NCI-H2196 (cell line): ENCODE measurements around the gene PIMREG.
A peak's percentile ranks its signal among the peaks of the same experiment; 100 is the strongest.

Source experiments
- DNase-seq: peaks from one replicate; lab custom pipeline; 2025; ENCODE audit not compliant: unreplicated experiment; lab: John Stamatoyannopoulos, UW

Gene PIMREG

DNA sequence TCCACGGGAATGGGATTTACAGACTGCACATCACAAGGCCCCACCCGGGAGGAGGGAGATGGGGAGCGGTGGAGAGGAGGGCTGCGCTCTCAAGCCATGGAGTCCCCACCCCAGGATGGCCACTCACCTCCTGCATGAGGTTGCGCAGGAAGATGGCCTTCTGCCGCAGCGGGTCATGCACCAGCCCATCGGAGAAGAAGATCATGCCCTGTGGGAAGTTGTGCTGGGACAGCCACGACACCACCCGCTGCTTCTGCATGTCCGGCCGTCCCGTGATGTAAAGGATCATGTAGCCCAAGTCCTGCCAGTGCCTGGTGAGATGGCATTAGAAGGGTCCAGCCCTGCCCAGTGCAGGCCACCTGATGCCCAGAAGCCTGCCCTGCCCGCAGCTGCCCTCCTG is 17.0 kb downstream of the PIMREG start:
- no peak for DNase-seq

GRCh38 chr17:6461792-6462524 is 17.7 kb downstream of the PIMREG start:
- DNase-seq, result no peak

DNA sequence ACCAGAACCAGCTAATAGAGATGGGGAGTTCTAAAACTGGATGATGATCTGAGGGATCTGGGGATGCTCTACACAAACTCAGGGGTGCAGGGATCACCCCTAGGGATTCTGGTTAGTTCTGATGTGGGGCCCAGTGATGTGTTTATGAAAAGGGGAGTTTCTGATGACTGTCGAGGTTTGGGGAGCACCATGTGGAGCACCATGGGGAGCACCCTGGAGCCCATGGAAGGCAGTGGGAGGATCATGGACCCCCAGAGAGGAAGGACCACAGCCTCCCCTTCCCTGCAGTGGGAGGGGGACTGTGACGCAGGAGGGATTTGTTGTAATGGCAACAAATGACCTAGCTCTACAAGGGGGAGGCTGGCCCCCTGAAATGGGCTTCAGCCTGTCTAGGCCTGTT is 18.4 kb downstream of the PIMREG start:
- no peak for DNase-seq

- no peak for DNase-seq
Observed at GRCh38 chr17:6463616-6464445, 19.6 kb downstream of the PIMREG start.

DNA sequence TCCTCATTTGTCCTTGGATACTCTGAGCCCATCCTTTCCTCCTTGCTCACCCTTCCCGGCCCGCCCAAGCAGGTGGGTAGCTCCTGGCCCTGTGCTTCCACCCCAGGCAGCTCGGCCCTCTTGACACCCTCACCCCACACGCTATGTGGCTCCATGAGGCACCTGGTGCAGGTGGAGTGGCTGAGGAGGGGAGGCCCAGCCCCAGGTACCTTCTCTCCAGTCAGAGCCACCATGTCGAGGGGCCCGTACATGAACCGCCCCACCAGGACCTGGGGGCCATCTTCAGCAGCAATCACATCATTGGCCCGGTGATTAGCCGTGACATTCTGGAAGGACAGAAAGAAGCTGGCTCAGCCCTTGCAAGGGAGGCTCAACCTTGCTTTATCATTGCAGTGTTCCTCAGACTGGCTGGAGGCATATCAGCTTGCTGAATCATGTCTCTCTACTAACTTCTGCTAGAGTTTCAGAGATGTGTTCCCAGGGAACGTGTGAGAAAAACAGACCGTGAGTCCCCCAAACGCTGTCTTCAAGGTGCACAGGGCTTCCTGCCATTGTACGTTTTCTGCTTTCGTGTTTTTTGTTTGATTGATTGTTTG is 20.3 kb downstream of the PIMREG start:
- DNase-seq, result no peak

DNA sequence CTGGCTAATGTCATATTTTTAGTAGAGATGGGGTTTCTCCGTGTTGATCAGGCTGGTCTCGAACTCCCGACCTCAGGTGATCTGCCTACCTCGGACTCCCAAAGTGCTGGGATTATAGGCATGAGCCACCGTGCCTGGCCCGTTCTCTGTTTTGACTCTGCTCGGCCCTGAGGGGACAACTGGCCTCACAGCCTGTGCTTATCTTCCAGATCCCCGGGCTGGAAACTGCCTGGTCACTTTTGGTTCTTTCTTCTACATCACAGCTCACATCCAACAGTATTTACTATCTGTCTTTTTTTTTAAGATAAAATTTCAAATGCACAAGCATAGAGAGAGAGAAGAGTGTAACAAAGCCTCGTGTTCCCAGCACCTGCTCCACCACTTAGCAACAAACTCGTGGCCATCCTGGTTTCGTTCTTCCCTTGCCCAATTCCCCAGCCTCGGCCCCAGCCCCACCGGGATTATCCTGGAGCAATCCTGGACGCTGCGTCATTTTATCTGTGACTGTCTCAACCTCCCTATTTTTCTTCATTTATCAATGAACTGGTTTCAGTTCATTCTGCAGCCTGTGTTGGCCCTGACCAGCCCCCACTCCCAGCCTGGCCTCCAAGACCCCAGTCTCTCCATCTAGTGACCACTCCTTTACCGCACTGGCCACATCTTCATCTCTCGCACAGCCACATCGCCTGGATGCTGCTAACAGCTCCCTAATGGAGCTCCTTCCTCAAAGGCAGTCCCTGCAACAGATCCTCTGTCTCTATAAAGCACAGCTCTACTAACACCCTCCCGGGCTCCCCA is 21.1 kb downstream of the PIMREG start:
- DNase-seq, result no peak

- DNase-seq, result no peak
Observed at GRCh38 chr17:6467567-6467966, 23.3 kb downstream of the PIMREG start.

DNA sequence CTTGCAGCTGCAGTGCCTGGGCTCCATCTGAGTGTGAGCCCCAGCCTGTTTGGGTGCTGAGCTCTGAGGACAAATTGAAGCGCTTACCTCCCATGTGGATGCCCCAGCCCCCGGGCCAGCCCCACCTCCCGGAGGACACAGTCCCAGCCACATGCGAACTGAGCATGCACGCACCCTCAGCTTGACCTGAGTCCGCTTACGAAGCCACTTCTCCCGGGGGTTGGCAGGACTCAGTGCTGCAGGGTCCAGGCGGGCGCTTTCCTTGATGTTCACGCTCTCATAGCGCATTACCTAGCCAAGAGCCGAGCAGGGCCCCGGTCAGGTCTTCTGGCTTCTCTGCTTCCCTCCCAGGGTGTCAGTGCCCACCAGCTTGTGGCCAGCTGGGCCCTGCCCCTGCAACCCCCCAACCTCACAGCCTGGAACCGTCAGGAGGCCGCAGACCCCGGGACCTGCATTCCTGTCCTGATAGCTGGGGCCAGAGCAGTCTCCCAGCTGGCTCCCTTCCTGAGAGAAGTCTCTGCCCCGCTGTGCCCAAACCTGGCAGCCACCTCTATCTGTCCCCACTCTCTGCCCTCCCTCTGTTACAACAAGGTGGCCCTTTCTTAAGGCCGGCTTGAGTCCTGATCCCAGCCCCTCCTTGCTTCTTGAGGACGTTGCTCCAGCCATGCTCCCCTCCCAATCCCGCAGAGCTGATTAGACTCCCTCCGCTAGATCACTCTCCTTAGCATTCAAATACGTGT is 24.0 kb downstream of the PIMREG start:
- DNase-seq, result no peak

GRCh38 chr17:6470146-6470718 is 26.0 kb downstream of the PIMREG start:
- no peak for DNase-seq

DNA sequence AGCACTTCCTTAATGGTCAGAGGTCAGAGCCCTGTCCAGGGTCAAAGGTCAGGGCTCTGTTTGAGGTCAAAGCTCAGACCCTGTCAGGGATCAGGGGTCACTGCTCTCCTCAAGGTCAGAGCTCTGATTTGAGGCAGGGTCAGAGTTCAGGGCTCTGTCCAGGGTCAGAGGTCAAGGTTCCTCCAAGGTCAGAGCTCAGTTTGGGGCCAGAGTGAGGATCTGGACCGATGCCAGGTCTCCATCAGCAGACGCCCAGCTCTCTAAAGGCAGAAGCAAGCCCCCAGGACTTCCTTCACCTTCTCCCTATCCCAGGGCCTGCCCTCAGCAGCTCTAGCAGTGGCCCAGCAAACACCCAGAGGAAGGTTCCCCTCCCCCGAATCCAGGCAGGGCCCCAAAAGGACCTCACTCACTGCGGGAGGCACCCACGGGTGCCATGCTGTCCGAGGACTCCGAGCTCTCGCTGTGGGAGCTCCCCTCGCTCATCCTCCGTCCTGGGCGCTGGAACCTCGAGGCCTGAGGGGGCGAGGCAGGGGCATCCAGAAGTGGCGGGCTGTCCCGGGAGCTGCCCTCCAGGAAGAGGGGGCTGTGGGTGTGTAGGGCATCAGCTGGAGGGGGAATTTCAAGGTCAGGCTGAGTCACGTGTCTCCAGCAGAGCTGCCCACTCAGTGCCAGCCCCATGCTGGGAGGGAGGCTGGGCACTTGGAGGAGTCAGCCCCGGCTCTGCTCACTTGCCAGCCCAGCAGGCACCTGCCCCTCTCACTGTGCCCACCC is 26.7 kb downstream of the PIMREG start:
- DNase-seq, result no peak

DNA sequence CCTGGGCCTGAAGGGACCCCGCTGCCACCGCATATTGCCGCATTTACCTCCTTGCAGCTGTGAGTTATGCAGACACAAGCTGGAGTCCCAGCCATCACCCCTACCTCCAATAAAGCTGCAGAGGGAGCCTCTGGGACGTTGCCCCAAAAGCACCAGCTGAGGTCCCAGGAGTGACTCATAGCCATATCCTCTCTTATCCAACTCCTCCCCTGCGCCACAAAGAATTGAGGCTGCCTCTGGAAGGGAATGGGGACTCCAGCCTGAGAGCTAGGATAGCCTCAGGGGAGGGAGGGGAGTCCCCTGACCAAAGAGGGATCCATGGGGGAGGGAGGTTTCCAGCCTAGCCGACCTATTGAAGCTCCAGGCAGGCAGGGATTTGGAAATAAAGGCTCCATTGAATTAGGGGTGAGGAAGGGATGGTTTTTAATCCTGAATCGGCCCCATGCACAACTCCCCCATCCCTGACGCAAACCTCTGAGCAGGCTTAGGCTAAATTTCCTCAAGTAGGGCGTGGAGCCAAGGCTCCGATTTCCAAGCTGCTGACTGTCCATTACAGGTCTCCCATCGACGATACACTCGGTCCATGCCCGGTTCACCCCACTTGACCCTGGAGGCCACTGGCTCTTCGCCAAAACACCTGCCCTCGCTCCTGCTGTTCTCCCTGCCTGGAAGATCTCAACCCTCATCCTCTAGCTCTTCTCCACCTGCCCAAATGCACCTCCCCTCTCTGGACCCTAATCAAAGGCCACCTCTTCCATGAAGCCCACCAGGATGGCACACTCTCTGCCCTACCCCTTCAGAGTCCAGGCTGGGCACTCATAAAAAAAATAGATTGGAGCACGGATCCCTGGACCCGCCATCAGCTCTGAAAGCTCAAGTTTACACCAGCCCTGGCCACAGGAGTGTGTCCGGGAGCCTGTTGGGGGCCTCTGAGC is 27.5 kb downstream of the PIMREG start:
- peak; percentile 12 for DNase-seq

DNA sequence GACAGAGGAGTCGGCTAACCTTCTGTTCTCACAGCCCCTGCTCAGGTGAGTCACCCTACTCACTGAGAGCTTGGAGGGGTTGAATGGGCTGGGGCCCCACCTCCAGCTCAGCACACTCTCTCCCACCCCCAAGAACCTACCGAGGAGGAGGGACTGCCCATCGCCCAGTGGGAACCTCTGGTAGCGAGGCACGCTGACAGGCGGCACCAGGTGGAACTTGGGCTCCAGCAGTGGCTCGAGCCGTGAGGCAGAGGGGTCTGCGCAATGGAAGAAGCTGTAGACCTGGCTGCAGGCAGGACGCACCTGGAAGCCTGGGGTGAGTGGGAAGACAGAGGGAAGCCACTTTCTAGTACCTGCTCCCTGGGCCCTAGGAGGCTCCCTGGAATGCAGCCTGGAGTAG is 28.3 kb downstream of the PIMREG start:
- no peak for DNase-seq

- DNase-seq, result peak; percentile 36
Observed at GRCh38 chr17:6473128-6473767, 29.0 kb downstream of the PIMREG start.

GRCh38 chr17:6474376-6474775 is 30.1 kb downstream of the PIMREG start:
- DNase-seq, result no peak

- DNase-seq, result no peak
Observed at GRCh38 chr17:6474906-6475305, 30.7 kb downstream of the PIMREG start.

- DNase-seq, result no peak
Observed at GRCh38 chr17:6475411-6475810, 31.2 kb downstream of the PIMREG start.

- DNase-seq, result no peak
Observed at GRCh38 chr17:6476076-6476809, 32.0 kb downstream of the PIMREG start.
